ENCODE data around the gene EFCAB6.

EFCAB6 gene

GRCh38 chr22:43831561-43832392 is 19.7 kb upstream of the EFCAB6 start:
- DNase-seq (ENCODE audit: low read depth, low spot score), result no peak

DNA sequence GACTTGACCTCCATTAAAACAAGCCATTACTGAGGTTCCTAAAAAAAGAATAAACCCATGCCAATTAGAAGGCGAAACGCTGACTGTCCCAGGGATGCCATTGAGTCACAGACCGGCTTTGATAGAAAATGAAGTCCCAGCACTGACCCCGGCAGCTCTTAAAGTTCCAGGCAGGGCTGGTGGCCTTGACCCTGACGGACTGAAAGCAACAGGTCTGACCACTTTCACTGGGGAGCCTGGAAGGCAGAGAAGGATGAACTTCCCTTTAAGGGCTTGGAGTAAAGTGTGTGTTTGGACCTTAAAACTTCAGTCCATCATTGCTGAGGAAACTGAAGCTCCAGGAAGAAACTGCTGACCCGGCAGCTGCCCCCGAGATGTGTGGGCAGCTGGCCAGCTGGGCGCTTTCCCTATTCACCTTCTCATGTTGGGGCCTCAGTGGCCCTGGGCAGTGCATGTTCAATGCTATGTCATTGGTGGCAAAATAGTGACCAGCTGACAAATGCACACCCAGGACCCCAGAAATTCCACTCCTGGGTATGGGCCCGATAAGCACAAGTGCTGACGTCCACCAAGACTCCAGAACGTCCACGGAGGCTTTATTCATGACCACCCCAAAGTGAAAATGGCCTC is 18.9 kb upstream of the EFCAB6 start:
- DNase-seq (ENCODE audit: low read depth, low spot score), result no peak

- no peak for DNase-seq (ENCODE audit: low read depth, low spot score)
Measured at GRCh38 chr22:43829904-43830851, 18.1 kb upstream of the EFCAB6 start.

DNA sequence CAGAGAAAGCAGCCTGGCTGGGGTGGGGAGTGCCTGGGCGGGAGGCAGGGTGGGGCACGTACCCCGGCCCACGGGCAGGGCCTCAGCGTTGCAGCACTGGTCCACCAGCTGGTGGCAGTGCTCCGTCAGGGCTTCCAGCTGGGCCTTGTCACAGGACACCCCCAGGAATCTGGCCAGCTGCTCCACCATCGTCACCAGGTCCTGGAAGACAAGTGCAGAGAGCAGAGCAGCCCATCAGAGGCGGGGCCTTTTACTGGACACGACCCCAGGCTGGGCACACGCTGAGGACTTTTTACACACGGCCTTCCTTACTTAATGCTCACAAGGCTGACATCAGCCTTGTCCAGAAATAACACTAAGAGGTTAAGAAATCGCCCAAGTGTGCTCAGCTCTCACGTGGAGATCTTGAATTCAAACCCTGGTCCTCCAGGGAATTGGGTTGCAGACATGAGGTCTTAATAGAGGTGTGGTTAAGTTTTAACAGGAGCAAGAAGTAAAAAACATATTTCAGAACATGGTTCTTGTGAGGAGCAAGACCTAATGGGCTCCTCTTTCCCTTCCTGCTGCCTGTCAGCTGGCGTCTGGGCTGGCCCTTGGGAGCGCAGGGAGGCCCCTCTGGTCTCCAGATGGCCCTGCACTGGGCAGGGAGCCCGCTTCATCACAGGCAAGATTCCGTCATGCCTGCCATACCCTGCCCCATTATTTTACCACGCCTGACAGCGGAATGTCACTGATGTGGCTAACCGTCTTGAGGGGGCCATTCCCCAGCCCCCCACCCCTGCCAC is 17.1 kb upstream of the EFCAB6 start:
- no peak for DNase-seq (ENCODE audit: low read depth, low spot score)

DNA sequence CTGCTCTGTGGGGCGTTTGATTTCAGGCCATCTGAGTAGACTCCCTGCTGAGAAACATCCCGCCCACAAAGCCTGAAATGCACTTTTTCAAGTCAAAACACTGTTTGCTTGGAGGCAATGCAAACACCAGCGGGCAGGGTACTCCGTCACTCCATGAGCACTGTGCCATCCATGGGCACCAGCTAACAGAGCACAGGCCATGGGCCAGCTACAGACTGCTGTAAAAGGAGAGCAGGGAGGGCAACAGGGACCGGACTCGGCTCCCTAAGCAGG is 16.6 kb upstream of the EFCAB6 start:
- no peak for DNase-seq (ENCODE audit: low read depth, low spot score)

- DNase-seq (ENCODE audit: low read depth, low spot score), result no peak
Measured at GRCh38 chr22:43827926-43828724, 16.0 kb upstream of the EFCAB6 start.

DNA sequence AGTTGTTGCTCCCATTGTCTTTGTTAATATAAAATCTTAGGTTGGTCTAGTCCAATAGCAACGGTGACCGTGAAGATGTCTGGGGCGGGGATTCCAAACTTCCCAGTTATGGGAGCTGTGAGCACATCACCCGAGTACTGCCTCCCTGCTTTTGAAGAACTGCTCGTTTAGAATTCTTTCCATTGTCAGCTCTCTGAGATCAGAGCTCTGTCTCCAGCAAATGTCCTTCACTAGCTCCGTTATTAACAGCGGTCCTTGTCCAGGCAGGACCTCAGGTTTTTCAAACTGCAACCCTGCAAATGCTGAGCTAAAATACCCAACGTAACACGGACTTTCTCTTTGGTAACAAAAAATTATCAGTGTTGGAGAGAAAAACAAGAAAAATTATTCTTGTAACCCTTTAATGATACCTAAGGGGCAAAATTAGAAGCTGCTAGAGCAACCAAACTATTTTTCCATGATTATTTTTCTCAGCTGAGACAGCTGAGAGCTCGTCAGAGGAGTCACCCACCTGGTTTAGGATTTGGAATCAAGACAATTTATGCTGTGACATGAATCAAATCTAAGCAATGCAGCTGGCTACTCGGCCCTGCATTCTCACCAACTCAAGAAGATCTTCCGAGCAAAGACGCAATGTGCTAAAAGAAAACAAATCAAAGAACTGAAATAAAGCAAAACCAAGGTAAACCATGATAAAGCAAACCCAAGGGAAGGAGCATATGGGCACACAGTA is 15.1 kb upstream of the EFCAB6 start:
- DNase-seq (ENCODE audit: low read depth, low spot score), result no peak

GRCh38 chr22:43826142-43827002 is 14.3 kb upstream of the EFCAB6 start:
- DNase-seq (ENCODE audit: low read depth, low spot score), result no peak

GRCh38 chr22:43825651-43826050 is 13.5 kb upstream of the EFCAB6 start:
- DNase-seq (ENCODE audit: low read depth, low spot score), result no peak

GRCh38 chr22:43824724-43825420 is 12.8 kb upstream of the EFCAB6 start:
- DNase-seq (ENCODE audit: low read depth, low spot score), result no peak

DNA sequence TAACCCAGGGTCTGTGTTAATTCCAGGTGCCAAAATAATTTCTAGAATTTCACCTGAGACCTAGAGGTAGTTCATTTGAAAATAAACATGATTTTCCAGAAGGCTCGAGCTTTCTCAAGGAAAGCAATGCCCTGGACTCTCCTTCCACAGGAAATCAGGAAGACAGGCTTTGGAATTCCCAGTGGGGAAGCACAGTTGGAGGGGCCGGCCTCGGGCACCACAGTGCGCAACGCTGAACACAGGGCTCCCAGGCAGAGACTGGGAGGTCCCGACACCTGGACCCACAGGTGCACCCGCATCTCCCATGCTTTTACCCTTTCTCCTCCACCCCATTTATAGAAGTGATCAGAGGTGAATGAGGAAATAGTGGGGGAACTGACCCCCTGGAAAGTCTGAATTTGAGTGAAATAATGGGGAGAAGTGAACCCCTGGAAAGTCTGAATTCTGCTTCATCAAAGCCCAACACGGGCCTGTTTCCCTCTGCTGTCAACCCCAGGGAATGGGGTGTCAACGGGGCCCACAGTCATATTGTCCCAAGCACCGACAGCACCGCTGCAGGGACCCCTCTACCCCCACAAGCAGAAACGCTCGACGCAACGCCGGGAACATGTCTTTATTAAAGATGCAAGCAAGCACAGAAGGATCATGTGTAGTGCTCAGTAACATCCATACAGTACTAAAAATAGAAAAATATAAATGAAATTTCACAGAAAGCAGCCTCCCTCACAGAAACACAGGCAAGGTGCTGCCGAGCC is 12.0 kb upstream of the EFCAB6 start:
- no peak for DNase-seq (ENCODE audit: low read depth, low spot score)

- DNase-seq (ENCODE audit: low read depth, low spot score), result no peak
Measured at GRCh38 chr22:43823353-43823908, 11.3 kb upstream of the EFCAB6 start.

DNA sequence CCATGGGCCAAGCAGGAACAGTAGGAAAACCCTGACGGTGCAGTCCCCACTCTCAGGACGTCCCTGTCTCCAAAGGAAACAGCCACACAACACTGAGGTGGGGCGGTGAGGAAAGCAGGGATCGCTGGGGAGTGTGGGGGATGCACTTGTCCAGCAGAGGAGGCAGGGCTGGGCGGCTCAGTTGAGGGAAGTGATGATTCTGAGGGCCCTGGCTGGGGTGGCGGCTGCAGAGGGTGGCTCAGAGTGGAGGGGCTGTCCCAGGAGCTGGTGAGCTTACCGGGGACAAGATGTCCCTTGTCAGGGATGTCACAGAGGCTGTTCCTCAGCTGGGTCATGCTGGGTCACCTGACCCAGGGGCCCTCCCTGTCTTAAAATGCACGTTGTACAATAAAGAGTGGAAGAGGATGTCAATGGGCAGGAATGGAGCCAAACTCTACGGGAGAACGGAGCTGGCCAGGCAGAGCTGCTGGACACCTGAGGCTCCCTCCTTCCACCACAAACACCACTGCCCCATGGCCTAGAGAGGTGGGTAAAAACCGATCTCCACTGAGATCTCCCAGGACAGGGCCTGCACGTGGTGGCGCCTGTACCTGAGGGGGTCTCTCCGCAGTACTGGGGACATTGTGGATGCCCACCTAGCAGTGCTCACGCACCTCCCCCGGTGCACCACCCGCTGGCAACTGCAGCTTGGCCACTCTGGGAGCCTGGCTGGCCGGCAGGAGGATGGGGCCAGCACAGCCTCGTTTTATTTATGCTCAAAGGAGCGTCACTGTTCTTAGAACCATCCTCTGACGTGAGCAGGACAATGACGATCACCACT is 9.7 kb upstream of the EFCAB6 start:
- DNase-seq (ENCODE audit: low read depth, low spot score), result no peak

DNA sequence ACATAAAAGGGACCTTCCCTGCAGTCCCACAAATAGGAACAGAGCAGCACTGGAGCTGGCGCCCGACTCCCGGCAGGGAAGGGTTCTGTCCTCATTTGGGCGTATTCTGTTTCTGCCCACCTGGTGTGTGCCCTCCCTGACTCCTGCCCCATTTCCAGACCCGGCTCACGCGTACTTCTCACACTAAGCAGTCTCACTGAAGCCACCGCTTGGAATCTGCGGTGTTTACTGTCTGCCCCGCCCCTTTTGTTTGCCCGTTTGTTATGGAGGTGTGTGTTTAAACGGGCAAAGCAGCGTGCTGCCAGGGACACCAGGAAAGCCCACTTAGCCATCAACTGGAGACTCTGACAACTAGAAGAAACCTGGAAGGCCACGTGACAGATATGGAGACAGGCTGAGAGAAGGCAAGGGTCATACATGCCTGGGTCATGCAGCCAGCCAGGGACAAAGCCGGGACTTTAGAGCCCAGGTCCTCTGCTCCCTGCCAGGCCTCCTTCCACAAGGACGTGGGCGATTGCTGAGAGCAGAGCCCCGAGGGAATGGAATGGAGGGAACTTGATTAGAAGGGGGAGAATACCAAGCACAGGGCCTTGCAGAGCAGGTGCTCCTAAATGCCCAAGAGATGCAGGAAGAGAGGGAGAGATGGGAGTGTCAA is 8.7 kb upstream of the EFCAB6 start:
- DNase-seq (ENCODE audit: low read depth, low spot score), result no peak

GRCh38 chr22:43819931-43820640 is 8.0 kb upstream of the EFCAB6 start:
- DNase-seq (ENCODE audit: low read depth, low spot score), result no peak

Measured in iPS DF 19.7 (cell line).